GM19193 (cell line): ENCODE data around the gene TUB.

ENCODE experiments used
- POLR2A ChIP-seq: IDR thresholded peaks from 4 replicates; pipeline ENCODE4 v1.6.1; 2011; ENCODE audit not compliant: insufficient read depth, insufficient read length; ENCODE audit errors: extremely low read depth

The TUB gene

DNA sequence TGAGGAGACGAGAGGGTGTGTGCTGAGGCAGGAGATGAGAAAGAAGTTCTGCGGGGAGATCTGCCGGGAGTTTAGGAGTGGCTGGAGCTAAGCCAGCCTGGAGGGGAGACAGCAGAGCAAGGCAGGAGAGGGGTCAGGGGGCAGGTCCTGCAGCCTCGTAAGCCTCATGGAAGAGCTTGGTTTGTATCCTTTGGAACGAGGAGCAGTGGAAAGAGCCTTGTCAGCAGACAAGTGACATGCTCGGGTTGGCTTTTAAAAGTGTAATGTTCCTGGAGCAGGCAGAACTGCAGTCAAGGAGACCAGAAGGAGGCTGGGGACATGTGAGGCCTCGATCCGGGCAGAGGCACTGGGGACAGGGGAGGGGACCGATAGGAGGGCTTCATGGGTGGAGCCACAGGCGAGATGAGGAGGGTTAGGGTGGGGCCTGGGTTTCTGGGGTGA is 21.4 kb upstream of the TUB start:
- no peak for TF ChIP-seq POLR2A

DNA sequence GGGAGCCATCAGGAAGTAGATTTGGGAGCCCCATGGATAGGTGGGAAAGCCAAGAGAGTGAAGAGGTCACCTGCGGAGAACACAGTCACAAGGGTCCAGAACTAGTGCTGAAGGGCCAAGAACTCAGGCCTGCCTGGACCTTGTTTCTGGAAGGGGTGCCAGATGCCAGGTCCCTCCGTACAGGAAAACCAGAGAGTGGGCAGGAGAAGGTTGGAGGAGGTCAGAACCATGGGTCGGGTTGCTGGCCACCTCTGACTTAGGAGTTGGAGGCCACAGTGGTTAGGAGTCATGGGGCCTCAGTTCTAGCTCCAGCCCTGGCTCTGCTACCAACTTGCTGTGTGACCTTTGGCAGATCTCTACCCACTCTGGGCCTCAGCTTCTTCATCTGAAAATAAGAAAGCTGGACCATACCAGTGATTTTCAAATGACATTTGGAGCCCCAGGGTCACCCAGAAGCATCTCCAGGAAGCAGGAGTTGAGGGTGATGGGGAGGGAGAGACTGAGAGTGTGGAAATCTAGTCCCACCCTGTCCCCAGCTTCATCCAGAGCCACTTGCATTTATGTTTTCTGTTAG is 20.8 kb upstream of the TUB start:
- TF ChIP-seq POLR2A, result no peak

DNA sequence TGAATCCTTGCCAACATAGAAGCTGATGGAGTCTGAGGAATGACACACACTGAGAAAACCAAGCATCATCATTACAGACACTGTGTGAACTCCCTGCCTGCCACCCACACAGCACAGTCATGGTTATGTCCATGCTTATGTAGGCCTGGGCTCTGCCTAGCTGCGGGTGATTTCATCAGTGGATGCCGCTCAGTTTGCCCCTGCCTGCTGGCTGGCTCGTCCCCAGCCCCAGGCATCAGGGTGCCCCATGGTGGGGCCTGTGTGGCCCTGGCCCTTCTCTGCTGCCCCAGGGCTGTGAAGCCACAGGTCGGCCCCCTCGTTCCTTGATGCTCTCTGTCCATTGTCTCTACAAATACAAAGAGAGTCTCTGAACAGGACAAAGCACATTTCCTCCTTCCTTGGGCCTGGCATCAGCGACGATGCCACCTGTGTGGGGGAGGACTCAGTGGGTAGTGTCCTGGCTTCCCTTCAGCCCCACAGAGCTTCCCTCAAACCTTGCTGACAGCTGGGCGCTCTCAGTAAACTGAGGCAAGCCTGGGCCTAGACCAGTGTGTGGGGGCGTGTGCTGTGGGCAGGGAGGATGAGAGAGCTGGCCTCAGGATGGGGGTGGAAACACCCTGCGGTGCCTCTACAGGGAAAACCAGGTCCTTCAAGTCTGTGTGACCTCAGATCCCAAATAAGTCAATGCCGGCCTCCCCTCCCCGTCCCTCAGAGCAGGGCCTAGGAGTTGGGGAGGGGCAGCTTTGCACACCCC is 20.0 kb upstream of the TUB start:
- no peak for TF ChIP-seq POLR2A

DNA sequence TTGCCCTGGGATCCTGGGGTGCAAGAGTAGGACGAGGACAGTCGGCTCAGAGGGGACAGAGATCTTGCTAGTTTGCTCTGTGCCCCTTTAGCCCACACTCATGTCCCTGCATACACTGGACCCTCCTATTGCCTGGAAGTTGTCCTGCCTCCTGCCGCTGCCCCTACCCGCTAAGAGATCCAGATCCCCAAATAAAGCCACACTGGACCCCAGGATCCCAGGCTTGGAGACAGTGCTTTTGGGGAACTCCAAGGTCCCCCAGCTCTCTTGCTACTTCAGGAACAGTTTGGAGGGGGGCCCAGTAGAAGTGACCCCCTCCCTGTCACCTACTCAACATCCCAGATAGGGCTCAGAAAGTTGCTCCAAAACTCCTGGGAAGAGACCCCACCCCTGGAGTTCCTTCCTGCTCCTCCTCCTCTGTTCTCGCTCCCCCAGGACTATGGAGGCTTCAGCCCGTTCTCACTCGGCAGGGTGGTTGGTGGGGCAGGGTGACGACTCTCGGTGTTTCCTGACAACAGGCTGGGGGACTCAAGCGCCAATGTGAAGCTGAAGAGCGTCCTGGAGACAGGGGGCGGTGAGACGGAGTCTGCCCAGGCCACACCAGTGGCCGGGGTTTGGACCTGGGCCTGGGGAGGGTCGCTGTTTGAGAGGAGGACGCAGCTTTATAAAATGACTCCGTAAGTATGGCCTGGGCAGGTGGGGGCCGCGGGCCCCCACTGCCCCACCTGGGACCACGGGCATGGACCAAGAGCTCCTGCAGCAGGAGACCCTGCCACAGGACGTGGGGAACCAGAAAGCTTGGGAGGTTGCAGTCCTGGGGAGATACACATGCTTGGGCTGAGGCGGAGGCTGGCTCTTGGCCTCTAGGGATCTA is 19.2 kb upstream of the TUB start:
- TF ChIP-seq POLR2A, result no peak

- TF ChIP-seq POLR2A, result no peak
Measured at GRCh38 chr11:8062781-8063257, 18.2 kb upstream of the TUB start.

- no peak for TF ChIP-seq POLR2A
Measured at GRCh38 chr11:8063324-8063723, 17.7 kb upstream of the TUB start.

GRCh38 chr11:8065031-8065430 is 16.0 kb upstream of the TUB start:
- TF ChIP-seq POLR2A, result no peak

DNA sequence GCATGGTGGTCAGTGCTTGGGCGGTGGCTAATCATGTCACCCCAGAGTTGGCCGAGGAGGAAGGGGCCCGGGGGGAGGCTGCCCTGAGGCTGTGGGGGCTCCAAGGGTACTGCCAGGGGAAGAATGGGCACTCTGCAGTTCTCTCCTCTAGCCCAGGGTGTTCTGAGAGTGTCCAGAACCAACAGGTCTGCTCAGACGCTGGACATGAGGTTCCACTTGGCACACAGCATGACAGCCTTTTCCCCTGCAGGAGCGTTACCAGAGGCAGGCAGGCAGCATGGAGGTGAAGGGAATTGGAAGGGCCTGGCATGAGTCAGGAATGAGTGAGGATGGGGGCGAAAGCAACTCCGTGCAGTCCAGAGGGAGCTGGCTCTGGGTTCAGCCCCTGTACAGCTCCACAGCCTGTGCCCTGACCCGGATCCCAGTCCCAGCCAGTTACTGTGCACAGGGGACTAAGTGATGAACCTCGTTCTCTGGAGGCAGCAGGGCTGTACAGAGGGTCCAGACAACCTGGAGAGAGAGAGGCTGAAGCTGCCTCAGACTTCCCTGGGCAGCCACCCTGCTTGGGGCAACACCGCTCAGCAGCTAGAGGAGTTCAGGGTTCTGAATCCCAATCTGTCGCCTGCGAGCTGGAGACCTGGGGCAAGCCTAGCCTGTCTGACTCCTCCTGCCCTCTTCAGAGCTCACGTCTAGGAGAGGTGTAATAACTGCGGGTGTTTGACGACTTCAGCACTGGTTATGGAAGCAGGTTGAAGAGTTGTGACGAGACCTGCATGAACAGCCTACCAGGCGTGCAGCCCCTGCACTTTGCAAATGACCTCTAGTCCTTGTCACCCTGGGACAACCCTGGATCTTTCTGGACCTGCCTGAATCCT is 14.7 kb upstream of the TUB start:
- no peak for TF ChIP-seq POLR2A

DNA sequence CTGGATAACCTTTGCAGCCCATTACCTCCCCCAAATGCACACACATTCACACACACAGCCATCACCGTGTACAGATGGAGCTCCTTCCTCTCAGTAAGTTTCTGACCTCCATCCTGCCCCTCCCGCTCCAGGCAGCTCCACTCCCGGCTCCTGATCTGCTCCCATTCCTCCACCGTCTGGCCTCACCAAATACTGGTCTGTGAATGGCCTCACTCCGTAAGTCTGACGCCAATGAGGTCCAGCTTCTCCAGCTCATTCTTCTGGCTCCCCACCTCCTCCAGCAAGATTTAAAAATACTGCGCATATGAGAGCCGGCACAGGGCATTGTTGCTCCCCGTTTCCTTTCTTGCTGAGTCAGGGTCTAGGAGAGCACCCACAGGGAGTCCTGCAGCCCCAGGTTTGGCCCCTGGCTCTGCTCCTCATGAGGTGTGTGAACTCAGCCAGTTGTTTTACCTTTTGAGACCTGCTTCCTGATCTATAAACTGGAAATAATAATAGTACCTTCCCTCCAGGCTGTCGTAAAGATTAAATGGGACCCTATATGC is 14.0 kb upstream of the TUB start:
- no peak for TF ChIP-seq POLR2A

- no peak for TF ChIP-seq POLR2A
Measured at GRCh38 chr11:8067567-8067928, 13.5 kb upstream of the TUB start.

- no peak for TF ChIP-seq POLR2A
Measured at GRCh38 chr11:8067929-8068575, 13.0 kb upstream of the TUB start.

DNA sequence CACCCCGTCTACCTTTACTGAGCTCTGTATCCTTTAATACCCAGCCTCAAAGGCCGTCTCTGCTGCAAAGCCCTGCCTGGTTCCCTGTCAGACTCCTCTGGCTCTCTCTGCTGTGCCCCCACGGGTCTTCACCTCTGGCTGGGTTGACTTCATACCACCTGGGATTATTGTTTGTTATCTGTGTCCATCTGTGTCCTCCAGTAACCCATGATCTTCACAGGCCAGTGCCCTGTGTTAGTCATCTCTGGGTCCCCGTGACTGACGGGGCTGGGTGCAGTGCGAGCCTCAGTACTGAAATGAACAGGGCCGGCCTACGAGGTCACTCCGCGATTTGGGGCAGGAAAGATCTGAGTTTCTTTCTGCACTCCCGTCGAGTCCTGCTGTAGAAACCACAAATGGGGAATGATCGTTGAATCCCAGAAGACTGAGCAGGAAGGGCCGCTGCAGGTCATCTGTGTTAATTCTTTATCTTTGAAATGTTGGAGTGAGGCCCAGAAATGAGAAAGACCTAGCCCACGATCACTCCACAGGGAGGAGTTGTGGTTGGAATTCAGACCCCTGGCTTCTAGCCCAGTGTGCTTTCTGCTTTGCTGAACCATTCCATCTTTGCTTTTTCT is 12.3 kb upstream of the TUB start:
- no peak for TF ChIP-seq POLR2A

DNA sequence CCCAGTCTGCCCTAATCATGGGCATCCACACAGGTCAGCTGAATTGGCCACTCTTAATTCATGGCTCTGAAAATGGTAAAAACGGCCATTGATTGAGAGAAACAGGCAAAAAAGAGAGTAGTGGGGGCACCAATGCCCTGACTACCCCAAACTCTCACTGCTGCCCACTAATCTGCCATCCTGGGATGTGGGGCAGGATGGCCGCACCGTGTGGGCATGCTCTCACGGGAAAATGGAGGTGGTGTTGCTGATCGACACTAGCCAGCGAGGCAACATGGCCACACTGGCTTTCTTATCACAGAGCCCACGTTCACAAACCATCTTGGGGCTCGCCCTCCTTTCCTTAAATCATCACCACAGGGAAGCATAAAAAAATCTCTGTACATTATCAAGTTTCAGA is 11.2 kb upstream of the TUB start:
- no peak for TF ChIP-seq POLR2A
